ENCODE data around the gene PLPP6. TPM values are rescaled to one million over a fixed set of nuclear protein-coding genes. Genes with fewer than 3 reads are reported as not detected.

PLPP6 gene
- total RNA-seq, 1 donor from 2014 or later = 5.6 TPM

- no peak for DNase-seq
Observed at GRCh38 chr9:4700091-4700490, 38.0 kb downstream of the PLPP6 start.

GRCh38 chr9:4700932-4701331, 38.8 kb downstream of the PLPP6 start:
- DNase-seq = no peak

GRCh38 chr9:4701526-4701925, 39.4 kb downstream of the PLPP6 start:
- DNase-seq = no peak

- DNase-seq = no peak
Observed at GRCh38 chr9:4704129-4704528, 42.0 kb downstream of the PLPP6 start.

- no peak for DNase-seq
Observed at GRCh38 chr9:4706021-4706420, 43.9 kb downstream of the PLPP6 start.

GRCh38 chr9:4706971-4707622, 45.0 kb downstream of the PLPP6 start:
- no peak for DNase-seq

GRCh38 chr9:4709380-4709779, 47.3 kb downstream of the PLPP6 start:
- DNase-seq = no peak

GRCh38 chr9:4713849-4714248, 51.8 kb downstream of the PLPP6 start:
- no peak for DNase-seq

GRCh38 chr9:4714266-4715016, 52.3 kb downstream of the PLPP6 start:
- DNase-seq = no peak

Other genes with a start within 250 kb of the PLPP6 start
- gene SLC1A1, start 171.8 kb upstream of the PLPP6 start, total RNA-seq = 1.3 TPM
- 2.1 TPM for gene SPATA6L, start 4.2 kb downstream of the PLPP6 start, total RNA-seq
- 17.4 TPM for gene CDC37L1, start 17.3 kb downstream of the PLPP6 start, total RNA-seq
- 39.1 TPM for gene AK3, start 78.9 kb downstream of the PLPP6 start, total RNA-seq
- 25.0 TPM for gene RCL1, start 130.7 kb downstream of the PLPP6 start, total RNA-seq

All from skin of body (tissue), 2 donors.